Measurements from ENCODE around the gene GOLGA1. TPM values are rescaled to one million over a fixed set of nuclear protein-coding genes. Genes with fewer than 3 reads are reported as not detected.

Gene GOLGA1
- polyA plus RNA-seq, 1 donor (not counting 4 experiments of a cell fraction or from before 2014, with no cell fraction given), result 7.4 TPM

- Histone ChIP-seq H3K9ac (ENCODE audit: control insufficient read depth, extremely low read depth, insufficient read depth, low read length) (no peak overlapping the region), H3K9me1 (ENCODE audit: control insufficient read depth, extremely low read depth, insufficient read depth, low read length) (no peaks in the 10 kb centered on the region), H4K20me1 (ENCODE audit: control insufficient read depth, extremely low read depth, insufficient read depth, low read length) (no peaks in the 10 kb centered on the region), H3K79me2 (ENCODE audit: control insufficient read depth, insufficient read depth, low read length) (no peaks in the 10 kb centered on the region), H3K27me3 (ENCODE audit: control insufficient read depth, extremely low read depth, insufficient read depth, low read length) (no peaks in the 10 kb centered on the region), H3K4me2 (ENCODE audit: control insufficient read depth, extremely low read depth, insufficient read depth, low read depth, low read length) (no peak overlapping the region), H3K9me3 (ENCODE audit: control insufficient read depth, low read depth, low read length) (no peaks in the 10 kb centered on the region), H3K4me3 (ENCODE audit: control insufficient read depth in 2 of 3, extremely low read depth in 1 of 3, insufficient read depth in 2 of 3, low read depth in 1 of 3, low read length in 3 of 3) (no peak overlapping the region), H2AFZ (ENCODE audit: control insufficient read depth, low read length) (no peak overlapping the region), H3K4me1 (ENCODE audit: control insufficient read depth, extremely low read depth, insufficient read depth, low read length) (peaks cover 3% of the 10 kb centered on the region), H3K36me3 (ENCODE audit: control insufficient read depth in 2 of 2, extremely low read depth in 1 of 2, insufficient read depth in 2 of 2, low read length in 2 of 2) (peaks cover 11 to 12% of the 10 kb centered on the region in 2 experiments), H3K27ac (ENCODE audit: control insufficient read depth, insufficient read depth, low read length) (no peak overlapping the region)
- TF ChIP-seq EZH2 (IDR thresholded peaks at IDR 0.05; ENCODE audit: low read length) (no peak), CTCF (optimal IDR thresholded peaks at IDR 0.05 in 1 of 3, IDR thresholded peaks at IDR 0.05 in 1 of 3, conservative IDR thresholded peaks at IDR 0.05 in 1 of 3; ENCODE audit: extremely low read depth in 1 of 3, insufficient read depth in 2 of 3, low read length in 3 of 3) (peak; percentile 56 to 70 (median 62))
- DNase-seq (ENCODE audit: low read depth, low spot score) (no peak), FAIRE-seq (peak; percentile 23)
- dilution Hi-C loops (cut with MboI; ENCODE audit: extremely low pct_ligation_motif_present, low sequenced_read_pairs), result no loop called here
These were observed 46.1 kb downstream of the GOLGA1 start for GRCh38 chr9:124894741-124895170.

DNA sequence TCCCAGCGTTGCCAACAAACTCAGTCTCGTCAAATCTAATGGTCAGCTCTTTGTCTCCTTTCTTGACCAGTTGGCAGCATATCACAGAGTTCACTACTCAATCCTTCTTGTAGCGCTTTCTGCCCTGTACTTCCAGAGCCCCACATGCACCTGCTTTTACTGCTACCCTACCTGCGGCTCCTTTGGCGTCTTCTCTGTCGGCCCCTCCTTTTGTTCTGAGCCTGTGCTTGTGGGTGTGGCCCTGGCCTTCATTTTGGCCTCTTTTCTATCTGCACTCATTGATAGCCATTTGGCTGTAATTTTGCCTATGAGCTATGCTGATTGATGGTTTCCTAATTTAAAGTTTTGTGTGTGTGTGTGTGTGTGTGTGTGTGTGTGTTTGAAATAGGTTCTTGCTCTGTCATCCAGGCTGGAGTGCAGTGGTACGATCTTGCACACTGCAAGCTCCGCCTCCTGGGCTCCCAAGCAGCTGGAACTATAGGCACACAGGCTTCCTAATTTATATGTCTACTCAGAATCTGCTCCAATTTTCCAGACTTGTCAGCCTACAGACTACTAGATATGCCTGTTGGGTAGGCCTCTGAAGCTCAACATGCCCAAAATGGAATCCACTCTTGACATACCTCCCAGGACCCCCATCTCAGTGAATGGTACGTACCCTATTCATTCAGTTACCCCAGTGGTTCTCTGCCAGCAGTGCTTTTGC is 46.7 kb downstream of the GOLGA1 start:
- Histone ChIP-seq H3K4me2 (ENCODE audit: control insufficient read depth, extremely low read depth, insufficient read depth, low read depth, low read length) (no peak overlapping the region), H4K20me1 (ENCODE audit: control insufficient read depth, extremely low read depth, insufficient read depth, low read length) (no peaks in the 10 kb centered on the region), H3K4me1 (ENCODE audit: control insufficient read depth, extremely low read depth, insufficient read depth, low read length) (no peaks in the 10 kb centered on the region), H3K27ac (ENCODE audit: control insufficient read depth, insufficient read depth, low read length) (no peak overlapping the region), H2AFZ (ENCODE audit: control insufficient read depth, low read length) (no peak overlapping the region), H3K36me3 (ENCODE audit: control insufficient read depth in 2 of 2, extremely low read depth in 1 of 2, insufficient read depth in 2 of 2, low read length in 2 of 2) (peaks cover 10 to 15% of the 10 kb centered on the region in 2 experiments), H3K9me1 (ENCODE audit: control insufficient read depth, extremely low read depth, insufficient read depth, low read length) (no peaks in the 10 kb centered on the region), H3K27me3 (ENCODE audit: control insufficient read depth, extremely low read depth, insufficient read depth, low read length) (no peaks in the 10 kb centered on the region), H3K9ac (ENCODE audit: control insufficient read depth, extremely low read depth, insufficient read depth, low read length) (no peak overlapping the region), H3K9me3 (ENCODE audit: control insufficient read depth, low read depth, low read length) (no peaks in the 10 kb centered on the region), H3K79me2 (ENCODE audit: control insufficient read depth, insufficient read depth, low read length) (no peaks in the 10 kb centered on the region), H3K4me3 (ENCODE audit: control insufficient read depth in 2 of 3, extremely low read depth in 1 of 3, insufficient read depth in 2 of 3, low read depth in 1 of 3, low read length in 3 of 3) (no peak overlapping the region)
- dilution Hi-C loops (cut with MboI; ENCODE audit: extremely low pct_ligation_motif_present, low sequenced_read_pairs), result no loop called here
- TF ChIP-seq EZH2 (IDR thresholded peaks at IDR 0.05; ENCODE audit: low read length), result no peak
- no peak for TF ChIP-seq CTCF (optimal IDR thresholded peaks at IDR 0.05 in 1 of 3, IDR thresholded peaks at IDR 0.05 in 1 of 3, conservative IDR thresholded peaks at IDR 0.05 in 1 of 3; ENCODE audit: extremely low read depth in 1 of 3, insufficient read depth in 2 of 3, low read length in 3 of 3)
- FAIRE-seq, result no peak
- no peak for DNase-seq (ENCODE audit: low read depth, low spot score)
